NCI-H2171 treated with DMSO at 0.1 percent for 48 hours (cell line): ENCODE measurements around the gene MRC1.
A peak's percentile ranks its signal among the peaks of the same experiment; 100 is the strongest.
"Not testable (repeated sequence)": the region's sequence is repeated elsewhere in the genome, so short reads cannot be mapped to it uniquely, and the experiment has no call there.

Experiments used
- DNase-seq: peaks from one replicate; lab custom pipeline; 2025; lab: John Stamatoyannopoulos, UW

The MRC1 gene

DNA sequence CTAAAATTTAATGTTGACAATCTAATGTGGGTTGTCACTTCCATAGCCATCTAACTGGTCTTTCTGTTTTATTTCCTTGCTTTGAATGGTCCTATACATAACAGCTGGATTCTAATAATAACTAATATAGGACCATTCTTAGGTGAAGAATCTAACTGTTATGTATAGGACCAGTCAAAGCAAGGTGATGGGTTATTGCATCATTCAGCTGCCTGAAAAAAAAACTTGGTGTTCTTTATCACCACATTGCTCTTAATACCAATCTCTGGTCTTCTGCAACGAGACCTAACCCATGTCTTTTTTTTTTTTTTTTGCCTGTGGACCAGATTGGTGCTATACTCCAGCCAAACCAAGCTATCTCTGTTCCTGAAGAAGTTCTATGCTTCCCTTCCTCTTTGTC lies 96.9 kb downstream of the MRC1 start:
- no peak for DNase-seq

DNA sequence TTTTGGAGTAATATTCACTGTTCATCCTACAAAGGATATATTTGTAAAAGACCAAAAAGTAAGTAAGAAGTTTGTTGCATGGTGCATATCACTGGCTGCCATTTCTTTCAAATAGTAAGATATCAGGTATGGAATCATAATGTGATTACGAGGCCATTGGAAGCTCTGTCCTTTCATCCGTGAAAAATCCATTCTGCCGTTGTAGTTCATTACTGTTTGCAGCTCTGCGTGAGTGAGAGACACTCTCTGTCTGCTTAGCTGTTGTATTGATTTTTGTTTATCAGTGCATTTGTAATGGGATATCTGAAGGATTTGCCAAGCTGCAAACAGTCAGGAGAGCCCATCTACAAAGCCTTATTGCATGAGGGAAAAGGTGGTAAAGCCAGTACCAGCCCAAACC lies 98.5 kb downstream of the MRC1 start:
- DNase-seq = no peak

DNA sequence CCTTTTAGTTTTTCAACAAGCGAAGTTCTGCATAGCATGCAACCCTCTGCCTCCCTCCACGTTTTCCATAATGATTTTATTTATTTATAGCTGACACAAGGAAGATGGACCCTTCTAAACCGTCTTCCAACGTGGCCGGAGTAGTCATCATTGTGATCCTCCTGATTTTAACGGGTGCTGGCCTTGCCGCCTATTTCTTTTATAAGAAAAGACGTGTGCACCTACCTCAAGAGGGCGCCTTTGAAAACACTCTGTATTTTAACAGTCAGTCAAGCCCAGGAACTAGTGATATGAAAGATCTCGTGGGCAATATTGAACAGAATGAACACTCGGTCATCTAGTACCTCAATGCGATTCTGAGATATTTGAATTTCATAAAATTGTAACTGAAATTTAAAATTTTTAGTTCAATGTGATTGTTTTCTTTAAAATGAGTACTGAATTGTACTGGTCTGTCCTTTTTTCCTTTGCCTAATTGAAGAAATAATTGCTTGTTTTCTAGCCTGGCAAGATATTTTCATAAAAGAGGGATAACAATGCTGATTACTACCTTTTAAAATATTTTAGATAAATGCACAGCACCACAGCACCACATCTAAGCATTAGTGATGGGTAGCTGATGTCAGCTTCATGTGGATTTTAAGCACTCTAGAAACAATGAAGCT lies 101.1 kb downstream of the MRC1 start:
- peak; percentile 3 for DNase-seq

DNA sequence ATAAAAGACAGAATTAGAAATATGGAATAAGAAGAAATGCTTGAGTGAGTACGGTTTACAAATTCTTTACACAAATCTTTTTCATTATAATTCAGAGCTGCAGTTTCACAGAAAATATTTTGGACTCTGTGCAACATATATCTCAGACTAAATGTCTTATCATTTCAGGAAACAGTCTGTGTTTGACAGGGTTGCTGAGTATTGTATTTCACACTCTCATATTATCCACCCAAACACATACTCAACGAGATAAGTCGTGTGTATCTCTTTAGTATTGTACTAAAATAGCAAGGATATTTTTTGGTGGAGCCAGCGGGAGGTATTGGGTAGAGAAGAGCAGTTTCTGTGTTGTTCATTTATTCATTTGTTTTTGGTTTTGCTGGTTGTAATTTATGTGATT lies 103.6 kb downstream of the MRC1 start:
- DNase-seq = no peak

DNA sequence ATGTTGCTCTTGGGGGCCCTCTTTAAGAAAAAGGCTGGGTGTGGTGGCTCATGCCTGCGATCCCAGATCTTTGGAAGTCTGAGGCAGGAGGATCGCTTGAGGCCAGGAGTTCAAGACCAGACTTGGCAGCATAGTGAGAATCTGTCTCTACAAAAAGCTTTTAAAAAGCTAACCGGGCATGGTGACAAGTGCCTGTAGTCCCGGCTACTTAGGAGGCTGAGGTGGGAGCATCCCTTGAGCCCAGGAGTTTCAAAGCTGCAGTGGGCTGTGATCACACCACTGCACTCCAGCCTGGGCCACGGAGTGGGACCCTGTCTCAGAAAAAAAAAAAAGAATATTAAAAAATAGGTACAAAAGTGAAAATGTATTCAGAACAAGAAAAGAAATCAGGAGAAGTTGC lies 104.5 kb downstream of the MRC1 start:
- DNase-seq = no peak

DNA sequence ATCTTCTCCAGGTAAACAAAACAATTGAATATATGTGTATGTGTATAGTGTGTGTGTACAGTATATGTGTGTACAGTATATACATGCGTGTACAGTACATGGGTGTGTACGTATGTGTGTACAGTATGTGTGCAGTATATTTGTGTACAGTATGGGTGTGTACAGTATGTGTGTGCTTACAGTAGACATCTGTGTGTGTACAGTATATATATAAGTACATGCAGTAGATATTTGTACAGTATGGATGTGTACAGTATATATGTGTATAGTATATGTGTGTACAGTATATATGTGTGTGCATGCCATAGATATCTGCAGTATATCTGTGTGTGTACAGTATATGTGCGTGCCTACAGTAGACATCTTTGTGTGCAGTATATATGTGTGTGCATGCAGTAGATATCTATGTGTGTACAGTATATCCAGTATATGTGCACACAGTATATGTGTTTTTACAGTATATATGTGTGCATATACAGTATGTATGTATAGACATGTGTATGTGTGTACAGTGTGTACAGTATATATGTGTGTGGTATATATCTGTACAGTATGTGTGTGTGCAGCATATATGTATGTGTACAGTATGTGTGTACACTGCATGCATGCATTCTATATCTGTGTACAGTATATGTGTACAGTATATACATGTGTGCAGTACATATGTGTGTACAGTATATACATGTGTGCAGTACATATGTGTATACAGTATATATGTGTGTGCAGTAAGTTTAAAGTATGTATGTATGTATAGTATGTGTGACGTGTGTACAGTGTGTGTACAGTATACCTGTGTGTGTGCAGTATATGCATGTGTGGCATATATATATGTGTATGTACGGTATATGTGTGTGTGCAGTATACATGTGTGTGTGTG lies 105.3 kb downstream of the MRC1 start:
- no peak for DNase-seq

- DNase-seq = no peak
Measured at GRCh38 chr10:17915181-17915580, 106.0 kb downstream of the MRC1 start.

DNA sequence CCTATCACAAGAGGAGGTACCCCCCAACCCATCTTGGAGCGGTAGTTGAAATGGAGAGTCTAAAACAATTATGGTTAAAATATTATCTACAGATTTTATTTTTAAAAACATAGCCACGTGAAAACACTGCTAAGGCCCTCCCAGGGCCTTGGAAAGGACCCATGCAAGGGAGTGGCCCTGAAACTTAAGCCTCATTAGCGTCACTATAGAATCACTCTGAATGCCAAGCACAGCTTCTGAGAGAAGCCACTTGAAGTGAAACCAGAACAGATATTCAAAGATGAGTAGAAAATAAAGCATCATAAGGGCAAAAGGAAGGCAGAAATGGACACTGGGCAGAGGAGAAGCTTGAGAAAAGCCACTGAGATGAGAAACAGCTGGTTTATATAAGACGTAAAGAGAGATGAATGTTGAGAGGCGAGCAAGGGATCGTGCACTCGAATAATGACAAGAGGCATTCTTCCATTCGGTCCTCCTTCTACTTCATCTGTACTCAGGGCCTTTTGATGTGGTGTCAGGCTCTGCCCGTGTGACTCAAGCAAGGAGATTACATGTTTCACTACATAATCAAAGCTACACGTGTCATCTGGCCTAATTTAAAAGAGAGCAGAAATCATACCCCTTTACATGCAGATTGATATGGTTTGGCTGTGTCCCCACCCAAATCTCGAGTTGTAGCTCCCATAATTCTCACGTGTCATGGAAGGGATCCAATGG lies 109.2 kb downstream of the MRC1 start:
- DNase-seq = no peak

DNA sequence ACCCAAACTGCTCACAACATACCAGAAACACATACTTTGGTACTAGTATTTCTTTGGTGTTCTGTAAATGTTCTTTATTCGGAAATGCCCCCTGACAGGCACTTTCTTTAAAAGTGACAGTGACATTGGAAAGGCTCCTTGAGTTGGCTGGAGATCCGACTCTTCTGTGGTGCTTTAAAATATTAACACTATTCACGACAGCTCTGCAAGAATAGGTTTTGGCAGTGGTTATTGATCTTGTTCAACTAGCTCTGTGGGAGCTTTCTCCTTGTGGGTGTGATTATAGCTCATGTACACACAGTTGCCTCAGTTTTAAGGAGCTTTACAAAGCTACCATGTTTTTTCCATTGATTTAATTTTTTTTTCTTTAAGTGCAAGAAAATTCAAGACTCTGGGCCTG lies 112.2 kb downstream of the MRC1 start:
- DNase-seq = no peak

- no peak for DNase-seq
Measured at GRCh38 chr10:17923728-17924127, 114.6 kb downstream of the MRC1 start.

GRCh38 chr10:17943033-17943745 lies 134.0 kb downstream of the MRC1 start:
- DNase-seq = no peak

DNA sequence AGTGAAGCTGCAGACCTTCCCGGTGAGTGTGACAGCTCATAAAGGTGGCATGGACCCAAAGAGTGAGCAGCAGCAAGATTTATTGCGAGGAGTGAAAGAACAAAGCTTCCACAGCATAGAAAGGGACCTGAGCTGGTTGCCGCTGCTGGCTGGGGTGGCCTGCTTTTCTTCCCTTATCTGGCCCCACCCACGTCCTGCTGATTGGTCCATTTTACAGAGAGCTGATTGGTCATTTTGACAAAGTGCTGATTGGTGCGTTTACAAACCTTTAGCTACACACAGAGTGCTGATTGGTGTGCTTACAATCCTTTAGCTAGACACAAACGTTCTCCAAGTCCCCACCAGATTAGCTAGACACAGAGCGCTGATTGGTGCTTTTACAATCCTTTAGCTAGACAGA lies 141.1 kb downstream of the MRC1 start:
- not testable (repeated sequence) for DNase-seq

- no peak for DNase-seq
Measured at GRCh38 chr10:17950726-17951125, 141.6 kb downstream of the MRC1 start.

GRCh38 chr10:17951868-17952371 lies 142.8 kb downstream of the MRC1 start, which contains the start of gene SLC39A12:
TSS of gene SLC39A12 (plus strand) at chr10:17951918. CDS start at chr10:17953277, 1,359 bp downstream.
- no peak for DNase-seq

DNA sequence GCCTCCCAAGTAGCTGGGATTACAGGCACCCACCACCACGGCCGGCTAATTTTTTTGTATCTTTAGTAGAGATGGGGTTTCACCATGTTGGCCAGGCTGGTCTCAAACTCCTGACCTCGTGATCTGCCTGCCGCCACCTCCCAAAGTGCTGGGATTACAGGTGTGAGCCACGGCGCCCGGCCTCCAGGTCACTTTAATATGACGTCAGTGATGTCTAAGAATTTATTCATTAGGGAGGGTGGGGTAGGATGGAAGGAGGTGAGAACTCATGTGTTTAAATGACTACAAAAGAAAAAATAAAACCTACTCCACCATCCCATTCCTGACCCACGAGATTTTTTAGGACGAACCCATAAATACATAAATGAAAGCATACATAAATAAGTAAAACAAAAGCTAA lies 145.2 kb downstream of the MRC1 start:
- DNase-seq = not testable (repeated sequence)

GRCh38 chr10:17954861-17955260 lies 145.7 kb downstream of the MRC1 start:
- no peak for DNase-seq

- DNase-seq = no peak
Measured at GRCh38 chr10:17958049-17958448, 148.9 kb downstream of the MRC1 start.

- no peak for DNase-seq
Measured at GRCh38 chr10:17959870-17960269, 150.7 kb downstream of the MRC1 start.
